Stimulated activated naive CD8-positive, alpha-beta T cell treated with anti-CD3 and anti-CD28 coated beads, Interleukin-15, amount 100 ng/mL, for 72 hours (primary cell): ENCODE measurements around the gene SLC43A2.
"Not testable (repeated sequence)": the region's sequence is repeated elsewhere in the genome, so short reads cannot be mapped to it uniquely, and the experiment has no call there.

Experiments used
- ATAC-seq: fragments of 150-1000 bp; cut with Tn5 transposase; 2 replicates; pipeline ENCODE4 v1.10.0; 2021; ENCODE audit warnings: mild to moderate bottlenecking, moderate library complexity
- DNase-seq, 2 donors: peaks; one replicate each; pipeline ENCODE4 v3.0.0; 2021 to 2022
- H3K27ac Mint-ChIP-seq, 2 donors: one replicate each; pipeline ENCODE4 v1.8.0; 2022; ENCODE audit warnings: mild to moderate bottlenecking in 2 of 2, mixed read lengths in 2 of 2, moderate library complexity in 2 of 2
- H3K27me3 Mint-ChIP-seq: one replicate; pipeline ENCODE4 v1.8.0; 2022; ENCODE audit warnings: mixed read lengths
- H3K4me1 Mint-ChIP-seq: one replicate; pipeline ENCODE4 v1.8.0; 2022; ENCODE audit warnings: mild to moderate bottlenecking, mixed read lengths
- H3K4me3 Mint-ChIP-seq, 2 donors: one replicate each; pipeline ENCODE4 v1.8.0; 2022; ENCODE audit warnings: mild to moderate bottlenecking in 2 of 2, mixed read lengths in 2 of 2, moderate library complexity in 1 of 2
- H3K9me3 Mint-ChIP-seq, 2 donors: one replicate each; pipeline ENCODE4 v1.8.0; 2022; ENCODE audit warnings: mixed read lengths in 2 of 2

The SLC43A2 gene

GRCh38 chr17:1568950-1569810 lies 59.5 kb downstream of the SLC43A2 start:
- H3K27ac Mint-ChIP-seq: no peak overlapping the region
- no peak for ATAC-seq
- H3K27me3 Mint-ChIP-seq: peaks cover 2% of the 10 kb centered on the region
- DNase-seq: no peak
- H3K4me3 Mint-ChIP-seq: peak overlapping the region in 1 of 2 donors; percentile 1
- peaks cover 26% of the 10 kb centered on the region for H3K4me1 Mint-ChIP-seq
- no peaks in the 10 kb centered on the region for H3K9me3 Mint-ChIP-seq

GRCh38 chr17:1566505-1567199 lies 62.0 kb downstream of the SLC43A2 start:
- Mint-ChIP-seq H3K27me3 (peaks cover 7% of the 10 kb centered on the region), H3K9me3 (no peaks in the 10 kb centered on the region), H3K27ac (peak overlapping the region; percentile 0 to 82), H3K4me1 (peaks cover 38% of the 10 kb centered on the region), H3K4me3 (peak overlapping the region; percentile 73 to 84)
- ATAC-seq: peak; percentile 82
- DNase-seq: peak; percentile 38 to 76

GRCh38 chr17:1565877-1566276 lies 62.8 kb downstream of the SLC43A2 start:
- Mint-ChIP-seq H3K4me1 (peaks cover 46% of the 10 kb centered on the region), H3K4me3 (no peak overlapping the region), H3K9me3 (no peaks in the 10 kb centered on the region), H3K27ac (no peak overlapping the region), H3K27me3 (peaks cover 7% of the 10 kb centered on the region)
- ATAC-seq: no peak
- DNase-seq: no peak

- DNase-seq: no peak
- Mint-ChIP-seq H3K9me3 (no peaks in the 10 kb centered on the region), H3K4me1 (peaks cover 65% of the 10 kb centered on the region), H3K4me3 (no peak overlapping the region), H3K27me3 (peaks cover 7% of the 10 kb centered on the region), H3K27ac (peak overlapping the region in 1 of 2 donors; percentile 41)
- no peak for ATAC-seq
These were observed 64.6 kb downstream of the SLC43A2 start for GRCh38 chr17:1563786-1564613.

GRCh38 chr17:1563471-1563785 lies 65.2 kb downstream of the SLC43A2 start:
- DNase-seq, H3K27ac Mint-ChIP-seq, H3K9me3 Mint-ChIP-seq, ATAC-seq, H3K27me3 Mint-ChIP-seq, H3K4me3 Mint-ChIP-seq: not testable (repeated sequence)
- H3K4me1 Mint-ChIP-seq: peaks cover 66% of the 10 kb centered on the region

GRCh38 chr17:1562176-1562643 lies 66.4 kb downstream of the SLC43A2 start:
- H3K4me3 Mint-ChIP-seq: peak overlapping the region; percentile 78 to 90
- peaks cover 58% of the 10 kb centered on the region for H3K4me1 Mint-ChIP-seq
- H3K9me3 Mint-ChIP-seq: no peaks in the 10 kb centered on the region
- no peak overlapping the region for H3K27ac Mint-ChIP-seq
- peaks cover 7% of the 10 kb centered on the region for H3K27me3 Mint-ChIP-seq
- DNase-seq (peak in 1 of 2 donors; percentile 33), ATAC-seq (peak; percentile 51)

- H3K27ac Mint-ChIP-seq: peak overlapping the region; percentile 25 to 83
- ATAC-seq: peak; percentile 55
- DNase-seq: peak; percentile 52 to 58
- H3K27me3 Mint-ChIP-seq: peaks cover 7% of the 10 kb centered on the region
- H3K4me3 Mint-ChIP-seq: peak overlapping the region; percentile 78 to 90
- H3K4me1 Mint-ChIP-seq: peaks cover 54% of the 10 kb centered on the region
- no peaks in the 10 kb centered on the region for H3K9me3 Mint-ChIP-seq
These were observed 67.0 kb downstream of the SLC43A2 start for GRCh38 chr17:1561420-1562175.

- ATAC-seq: no peak
- Mint-ChIP-seq H3K9me3 (no peaks in the 10 kb centered on the region), H3K4me3 (peak overlapping the region; percentile 78 to 90), H3K4me1 (peaks cover 54% of the 10 kb centered on the region), H3K27ac (peak overlapping the region in 1 of 2 donors; percentile 59), H3K27me3 (peaks cover 7% of the 10 kb centered on the region)
- DNase-seq: no peak
These were observed 67.7 kb downstream of the SLC43A2 start for GRCh38 chr17:1560858-1561355.

GRCh38 chr17:1560101-1560857 lies 68.4 kb downstream of the SLC43A2 start:
- no peak for ATAC-seq
- Mint-ChIP-seq H3K9me3 (no peaks in the 10 kb centered on the region), H3K27ac (no peak overlapping the region), H3K4me1 (peaks cover 50% of the 10 kb centered on the region), H3K27me3 (peaks cover 7% of the 10 kb centered on the region), H3K4me3 (no peak overlapping the region)
- no peak for DNase-seq

- ATAC-seq (no peak), DNase-seq (no peak)
- Mint-ChIP-seq H3K4me3 (no peak overlapping the region), H3K27me3 (peaks cover 7% of the 10 kb centered on the region), H3K4me1 (peaks cover 50% of the 10 kb centered on the region), H3K9me3 (no peaks in the 10 kb centered on the region), H3K27ac (no peak overlapping the region)
These were observed 69.3 kb downstream of the SLC43A2 start for GRCh38 chr17:1559047-1560043.

- DNase-seq: no peak
- no peaks in the 10 kb centered on the region for H3K9me3 Mint-ChIP-seq
- peaks cover 42% of the 10 kb centered on the region for H3K4me1 Mint-ChIP-seq
- no peak for ATAC-seq
- H3K4me3 Mint-ChIP-seq: no peak overlapping the region
- H3K27me3 Mint-ChIP-seq: no peaks in the 10 kb centered on the region
- no peak overlapping the region for H3K27ac Mint-ChIP-seq
These were observed 70.2 kb downstream of the SLC43A2 start for GRCh38 chr17:1558401-1558800.

- ATAC-seq (no peak), DNase-seq (no peak)
- no peaks in the 10 kb centered on the region for H3K9me3 Mint-ChIP-seq
- H3K27me3 Mint-ChIP-seq: no peaks in the 10 kb centered on the region
- peaks cover 36% of the 10 kb centered on the region for H3K4me1 Mint-ChIP-seq
- no peak overlapping the region for H3K27ac Mint-ChIP-seq
- no peak overlapping the region for H3K4me3 Mint-ChIP-seq
These were observed 71.1 kb downstream of the SLC43A2 start for GRCh38 chr17:1557355-1558095.
